Mesendoderm (in vitro differentiated cells): ENCODE measurements around the gene FLT3LG. TPM values are rescaled to one million over a fixed set of nuclear protein-coding genes. Genes with fewer than 3 reads are reported as not detected.
A peak's percentile ranks its signal among the peaks of the same experiment; 100 is the strongest.

Experiments
- DNase-seq: peaks from one replicate; pipeline ENCODE4 v3.0.0; 2013
- H2AK5ac ChIP-seq: 2 replicates; pipeline ENCODE4 v1.6.1; 2013; ENCODE audit warnings: low read length, inconsistent platforms
- H2BK120ac ChIP-seq: 2 replicates; pipeline ENCODE4 v1.6.1; 2013; ENCODE audit warnings: low read depth, mild to moderate bottlenecking, low read length, moderate library complexity, mixed read lengths
- H2BK15ac ChIP-seq: replicated peaks from 2 replicates; pipeline ENCODE4 v1.6.1; 2013; ENCODE audit warnings: low read depth, mild to moderate bottlenecking, moderate library complexity
- H2BK5ac ChIP-seq: 2 replicates; pipeline ENCODE4 v1.6.1; 2013; ENCODE audit warnings: low read length, inconsistent platforms
- H3K18ac ChIP-seq: 2 replicates; pipeline ENCODE4 v1.6.1; 2013; ENCODE audit warnings: mild to moderate bottlenecking, low read length, mixed read lengths
- H3K23ac ChIP-seq: one replicate; pipeline ENCODE4 v1.6.1; 2013; ENCODE audit warnings: low read length
- H3K27ac ChIP-seq: 2 replicates; pipeline ENCODE4 v1.5.1; 2013; ENCODE audit warnings: low read depth, mild to moderate bottlenecking, inconsistent platforms, low read length, moderate library complexity
- H3K27me3 ChIP-seq: 2 replicates; pipeline ENCODE4 v1.6.1; 2013; ENCODE audit warnings: low read length, control low read depth, mild to moderate bottlenecking, inconsistent platforms; ENCODE audit not compliant: insufficient read depth, poor library complexity
- H3K36me3 ChIP-seq: 2 replicates; pipeline ENCODE4 v1.6.1; 2013; ENCODE audit warnings: low read length, inconsistent platforms; ENCODE audit not compliant: control insufficient read depth, insufficient read depth
- H3K4ac ChIP-seq: one replicate; pipeline ENCODE4 v1.6.1; 2013; ENCODE audit warnings: low read depth, mild to moderate bottlenecking, low read length, moderate library complexity
- H3K4me1 ChIP-seq: 2 replicates; pipeline ENCODE4 v1.6.1; 2013; ENCODE audit warnings: low read depth, low read length, inconsistent platforms; ENCODE audit not compliant: control insufficient read depth
- H3K4me2 ChIP-seq: 2 replicates; pipeline ENCODE4 v1.6.1; 2013; ENCODE audit warnings: low read length
- H3K4me3 ChIP-seq: 2 replicates; pipeline ENCODE4 v1.5.1; 2013; ENCODE audit warnings: mild to moderate bottlenecking, low read length
- H3K56ac ChIP-seq: one replicate; pipeline ENCODE4 v1.6.1; 2013; ENCODE audit warnings: low read length
- H3K79me1 ChIP-seq: 2 replicates; pipeline ENCODE4 v1.6.1; 2013; ENCODE audit warnings: low read length, inconsistent platforms
- H3K79me2 ChIP-seq: 2 replicates; pipeline ENCODE4 v1.6.1; 2013; ENCODE audit warnings: mild to moderate bottlenecking, low read length; ENCODE audit not compliant: control insufficient read depth, insufficient read depth
- H3K9ac ChIP-seq: 2 replicates; pipeline ENCODE4 v1.6.1; 2013; ENCODE audit warnings: low read length, inconsistent platforms
- H4K5ac ChIP-seq: one replicate; pipeline ENCODE4 v1.6.1; 2013; ENCODE audit warnings: low read length
- H4K8ac ChIP-seq: one replicate; pipeline ENCODE4 v1.6.1; 2013; ENCODE audit warnings: low read depth, mild to moderate bottlenecking, control low read depth, low read length, moderate library complexity
- WGBS: extraction: QIAGEN DNeasy Blood & Tissue Kit; methylation state at CpG from one replicate; pipeline ENCODE4 v1.1.7; 2013; ENCODE audit warnings: low lambda C conversion rate, missing lambda C conversion rate; ENCODE audit not compliant: insufficient coverage; ENCODE audit errors: extremely low coverage; 5-methylcytosine and 5-hydroxymethylcytosine counted together
- polyA plus RNA-seq, 2 experiments: library from polyadenylated mRNA; stranded (reverse); fragments of 200-250 nt; gene quantifications; one replicate each; pipeline ENCODE4 v1.2.3, GENCODE V29; 2013

Gene FLT3LG, protein sequence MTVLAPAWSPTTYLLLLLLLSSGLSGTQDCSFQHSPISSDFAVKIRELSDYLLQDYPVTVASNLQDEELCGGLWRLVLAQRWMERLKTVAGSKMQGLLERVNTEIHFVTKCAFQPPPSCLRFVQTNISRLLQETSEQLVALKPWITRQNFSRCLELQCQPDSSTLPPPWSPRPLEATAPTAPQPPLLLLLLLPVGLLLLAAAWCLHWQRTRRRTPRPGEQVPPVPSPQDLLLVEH
- polyA plus RNA-seq (2013, experiment 1 of 2) = 0.53 TPM
- 0.71 TPM for polyA plus RNA-seq (2013, experiment 2 of 2)

- Histone ChIP-seq H3K79me2 (no peaks in the 10 kb centered on the region), H3K4ac (no peak within 1 kb of the TSS), H3K56ac (peak within 1 kb of the TSS; percentile 73), H2BK5ac (no peak within 1 kb of the TSS), H3K23ac (no peak within 1 kb of the TSS), H3K18ac (peak within 1 kb of the TSS; percentile 32), H2AK5ac (no peak within 1 kb of the TSS), H4K5ac (no peak within 1 kb of the TSS), H2BK120ac (no peak within 1 kb of the TSS), H3K9ac (no peak within 1 kb of the TSS), H3K4me1 (no peaks in the 10 kb centered on the region), H4K8ac (no peak within 1 kb of the TSS), H2BK15ac (no peak within 1 kb of the TSS), H3K27me3 (no peaks in the 10 kb centered on the region), H3K27ac (no peak within 1 kb of the TSS), H3K79me1 (no peaks in the 10 kb centered on the region), H3K4me2 (peak within 1 kb of the TSS; percentile 40), H3K36me3 (peaks cover 2% of the 10 kb centered on the region), H3K4me3 (no peak within 1 kb of the TSS)
- WGBS = no CpG with 5 or more reads among the region's 33 CpGs
- DNase-seq = no peak
Observed at GRCh38 chr19:49473868-49474541, at the start of gene FLT3LG. TSS of gene FLT3LG (plus strand) at chr19:49474215. CDS start at chr19:49474640, 425 bp downstream.

GRCh38 chr19:49425178-49425577, 48.8 kb upstream of the FLT3LG start, which contains the start of gene GFY:
TSS of gene GFY (plus strand) at chr19:49425388. CDS start at chr19:49426431, 1,043 bp downstream.
- H3K79me2 ChIP-seq = no peaks in the 10 kb centered on the region
- no peak within 1 kb of the TSS for H2BK120ac ChIP-seq
- H4K5ac ChIP-seq = no peak within 1 kb of the TSS
- H3K36me3 ChIP-seq = no peaks in the 10 kb centered on the region
- peaks cover 43% of the 10 kb centered on the region for H3K27me3 ChIP-seq
- H3K4me1 ChIP-seq = no peaks in the 10 kb centered on the region
- no peak within 1 kb of the TSS for H3K56ac ChIP-seq
- no peak within 1 kb of the TSS for H2BK15ac ChIP-seq
- H3K23ac ChIP-seq = no peak within 1 kb of the TSS
- no peak within 1 kb of the TSS for H3K4ac ChIP-seq
- no peak within 1 kb of the TSS for H3K9ac ChIP-seq
- no peak within 1 kb of the TSS for H3K18ac ChIP-seq
- WGBS = no CpG with 5 or more reads among the region's 7 CpGs
- H2AK5ac ChIP-seq = no peak within 1 kb of the TSS
- H3K79me1 ChIP-seq = no peaks in the 10 kb centered on the region
- no peak within 1 kb of the TSS for H3K4me3 ChIP-seq
- H3K4me2 ChIP-seq = no peak within 1 kb of the TSS
- no peak within 1 kb of the TSS for H3K27ac ChIP-seq
- no peak within 1 kb of the TSS for H4K8ac ChIP-seq
- no peak within 1 kb of the TSS for H2BK5ac ChIP-seq
- no peak for DNase-seq

GRCh38 chr19:49425922-49426592, 48.0 kb upstream of the FLT3LG start:
- Histone ChIP-seq H3K4me2 (no peak overlapping the region), H2AK5ac (no peak overlapping the region), H3K18ac (no peak overlapping the region), H3K9ac (no peak overlapping the region), H3K79me1 (no peaks in the 10 kb centered on the region), H4K5ac (no peak overlapping the region), H2BK5ac (no peak overlapping the region), H3K27ac (no peak overlapping the region), H3K27me3 (peaks cover 43% of the 10 kb centered on the region), H2BK15ac (no peak overlapping the region), H3K23ac (no peak overlapping the region), H3K79me2 (no peaks in the 10 kb centered on the region), H2BK120ac (no peak overlapping the region), H3K56ac (no peak overlapping the region), H3K4me3 (no peak overlapping the region), H3K4me1 (no peaks in the 10 kb centered on the region), H3K4ac (no peak overlapping the region), H4K8ac (no peak overlapping the region), H3K36me3 (no peaks in the 10 kb centered on the region)
- no CpG with 5 or more reads among the region's 30 CpGs for WGBS
- DNase-seq = peak; percentile 71

- no CpG with 5 or more reads among the region's 12 CpGs for WGBS
- H2BK15ac ChIP-seq = no peak overlapping the region
- no peaks in the 10 kb centered on the region for H3K79me2 ChIP-seq
- H3K23ac ChIP-seq = no peak overlapping the region
- DNase-seq = no peak
- H4K8ac ChIP-seq = no peak overlapping the region
- peaks cover 33% of the 10 kb centered on the region for H3K27me3 ChIP-seq
- no peaks in the 10 kb centered on the region for H3K79me1 ChIP-seq
- H3K27ac ChIP-seq = no peak overlapping the region
- H2BK120ac ChIP-seq = no peak overlapping the region
- H3K4ac ChIP-seq = no peak overlapping the region
- no peaks in the 10 kb centered on the region for H3K4me1 ChIP-seq
- H3K18ac ChIP-seq = no peak overlapping the region
- no peak overlapping the region for H3K4me2 ChIP-seq
- no peak overlapping the region for H2BK5ac ChIP-seq
- H3K4me3 ChIP-seq = no peak overlapping the region
- no peak overlapping the region for H3K56ac ChIP-seq
- no peak overlapping the region for H4K5ac ChIP-seq
- H3K36me3 ChIP-seq = no peaks in the 10 kb centered on the region
- no peak overlapping the region for H2AK5ac ChIP-seq
- no peak overlapping the region for H3K9ac ChIP-seq
Observed at GRCh38 chr19:49427339-49427738, 46.7 kb upstream of the FLT3LG start.

DNA sequence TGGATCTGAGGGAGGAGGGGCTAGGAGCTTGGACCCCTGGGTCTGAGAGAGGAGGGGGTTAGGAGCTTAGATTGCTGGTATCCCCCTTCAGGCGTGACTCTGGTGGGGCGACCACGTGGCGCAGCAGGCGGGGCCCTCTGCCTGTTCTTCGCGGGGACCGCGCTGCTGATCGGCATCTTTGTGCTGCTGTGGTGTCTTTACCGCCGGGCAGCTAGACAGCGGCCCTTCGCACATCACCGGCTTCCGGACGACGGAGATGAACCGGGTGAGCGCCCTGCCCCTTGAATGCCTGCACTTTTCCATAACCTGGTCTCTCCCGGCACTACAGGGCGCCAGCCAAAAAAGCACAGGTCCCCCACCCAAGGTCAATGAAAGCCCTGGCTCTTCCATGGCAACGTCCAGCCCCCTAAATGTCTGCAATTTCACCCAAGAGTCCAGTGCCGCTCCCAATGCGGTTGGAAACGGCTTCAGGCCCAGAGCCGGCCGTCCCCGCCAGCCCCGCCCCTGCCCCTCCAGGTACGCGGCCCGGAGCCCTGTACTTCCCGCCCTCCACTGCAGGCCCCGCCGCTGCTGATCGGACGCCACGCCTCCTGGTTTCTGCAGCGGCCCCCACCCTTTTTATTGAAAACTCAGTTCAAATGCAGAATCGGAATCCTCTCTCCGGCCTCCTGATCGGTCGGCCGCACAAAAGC, 46.0 kb upstream of the FLT3LG start:
- no peak overlapping the region for H4K5ac ChIP-seq
- H2BK120ac ChIP-seq = no peak overlapping the region
- DNase-seq = peak; percentile 60
- WGBS = no CpG with 5 or more reads among the region's 45 CpGs
- H3K9ac ChIP-seq = peak overlapping the region; percentile 57
- H2BK15ac ChIP-seq = no peak overlapping the region
- H3K27me3 ChIP-seq = peaks cover 26% of the 10 kb centered on the region
- H3K23ac ChIP-seq = no peak overlapping the region
- H2AK5ac ChIP-seq = no peak overlapping the region
- peak overlapping the region; percentile 43 for H3K4me2 ChIP-seq
- H2BK5ac ChIP-seq = no peak overlapping the region
- H3K79me1 ChIP-seq = no peaks in the 10 kb centered on the region
- no peak overlapping the region for H3K4ac ChIP-seq
- no peaks in the 10 kb centered on the region for H3K79me2 ChIP-seq
- H3K27ac ChIP-seq = no peak overlapping the region
- no peaks in the 10 kb centered on the region for H3K36me3 ChIP-seq
- no peak overlapping the region for H4K8ac ChIP-seq
- peak overlapping the region; percentile 15 for H3K18ac ChIP-seq
- peak overlapping the region; percentile 79 for H3K56ac ChIP-seq
- H3K4me3 ChIP-seq = peak overlapping the region; percentile 14
- H3K4me1 ChIP-seq = no peaks in the 10 kb centered on the region
